HG03175 (cell line): ENCODE data around the gene TBC1D19.

ENCODE experiments used
- ATAC-seq: cut with Tn5 transposase; IDR thresholded peaks from one replicate; pipeline ENCODE4 v1.9.1; 2021; ENCODE audit warnings: mild to moderate bottlenecking, moderate library complexity; ENCODE audit not compliant: unreplicated experiment

Gene TBC1D19

GRCh38 chr4:26772096-26772873 lies 188.4 kb downstream of the TBC1D19 start:
- no peak for ATAC-seq

- ATAC-seq, result no peak
Observed at GRCh38 chr4:26779224-26779623, 195.3 kb downstream of the TBC1D19 start.

GRCh38 chr4:26779674-26780073 lies 195.8 kb downstream of the TBC1D19 start:
- no peak for ATAC-seq

DNA sequence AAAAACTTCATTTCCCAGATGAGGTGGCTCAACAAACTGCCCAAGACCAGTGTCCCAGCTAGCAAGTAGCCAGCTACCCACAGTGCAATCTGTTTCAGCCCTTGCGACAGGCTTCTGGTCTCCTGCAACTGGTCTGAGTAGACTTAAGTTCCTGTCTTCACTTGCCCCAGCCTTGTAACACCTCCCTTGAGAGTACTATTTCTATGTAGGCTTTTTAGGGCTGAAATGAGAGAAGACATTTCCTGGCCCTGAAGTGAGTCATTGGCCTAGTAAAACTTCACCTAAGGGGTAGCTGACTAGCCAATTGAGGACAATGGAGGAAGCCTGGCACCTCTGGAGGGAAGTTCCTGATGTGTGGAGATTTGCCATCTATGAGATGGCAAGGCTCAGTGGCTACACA lies 196.7 kb downstream of the TBC1D19 start:
- ATAC-seq, result peak; percentile 90

DNA sequence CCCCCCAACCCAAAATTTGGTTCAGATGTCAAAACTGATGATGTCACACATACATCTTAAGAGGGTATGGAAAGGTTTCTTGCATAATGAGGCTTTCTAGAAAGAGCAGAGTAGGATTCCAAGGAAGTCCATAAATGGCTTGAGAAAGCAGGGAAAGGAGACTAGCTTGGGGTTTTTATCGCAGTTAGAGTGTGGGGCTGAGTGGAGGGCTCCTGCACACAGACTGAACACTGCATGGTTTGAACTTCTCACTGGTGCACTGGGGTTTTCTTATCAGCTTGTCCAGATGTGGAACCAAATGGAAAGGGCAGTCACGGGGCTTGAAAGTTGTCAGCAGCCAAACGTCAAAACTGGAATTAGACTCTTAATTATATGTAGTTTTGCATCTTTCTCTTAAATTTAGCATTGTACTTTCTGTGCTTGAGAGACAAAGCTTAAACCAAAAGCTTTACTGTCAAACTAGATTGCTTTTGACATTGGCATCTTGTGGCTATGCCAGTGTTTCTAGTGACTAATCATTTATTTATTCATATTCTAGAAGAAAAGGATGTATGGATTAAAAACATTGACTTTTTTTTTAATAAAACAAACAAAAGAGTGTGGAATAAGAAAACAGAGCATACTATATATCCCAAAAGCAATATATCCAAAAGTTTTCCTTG lies 198.4 kb downstream of the TBC1D19 start:
- no peak for ATAC-seq

DNA sequence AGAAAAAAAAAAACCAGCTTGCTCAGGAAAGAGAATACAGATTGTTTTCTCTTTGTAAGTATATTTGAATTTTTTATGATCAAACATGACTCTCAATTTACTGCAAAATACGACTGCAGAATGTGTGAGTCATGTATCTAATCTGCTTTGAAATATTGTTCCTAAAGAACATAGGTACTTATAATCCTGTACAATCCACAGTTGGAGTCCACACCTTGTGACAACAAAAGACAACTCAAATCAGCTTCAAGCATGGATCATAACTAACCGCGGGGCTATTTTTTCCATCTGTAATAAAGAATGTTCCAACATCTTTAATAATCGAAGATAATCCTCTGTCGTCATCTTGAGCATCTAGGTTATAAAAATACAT lies 198.9 kb downstream of the TBC1D19 start:
- ATAC-seq, result no peak

- no peak for ATAC-seq
Observed at GRCh38 chr4:26784207-26784865, 200.5 kb downstream of the TBC1D19 start.

DNA sequence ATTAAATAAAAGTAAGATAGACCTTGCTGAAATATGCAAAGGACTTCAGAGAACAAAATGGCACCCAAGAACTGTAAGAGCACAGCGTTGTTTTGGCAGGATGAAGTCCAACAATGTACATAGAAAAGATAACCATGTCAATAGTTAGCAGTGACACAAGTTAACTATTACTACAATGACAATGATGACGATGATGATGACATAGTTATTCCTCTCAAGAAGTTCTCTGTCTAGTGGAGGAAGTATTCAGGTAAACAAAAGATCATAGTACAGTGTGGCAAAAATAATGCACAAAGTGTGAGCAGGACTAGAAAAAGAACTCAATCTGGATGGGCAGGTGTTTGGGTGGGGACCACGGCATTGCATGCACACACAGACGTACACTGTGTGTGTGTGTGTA lies 201.4 kb downstream of the TBC1D19 start:
- no peak for ATAC-seq

GRCh38 chr4:26785810-26786209 lies 201.9 kb downstream of the TBC1D19 start:
- ATAC-seq, result no peak

- ATAC-seq, result no peak
Observed at GRCh38 chr4:26786916-26787315, 203.0 kb downstream of the TBC1D19 start.

- no peak for ATAC-seq
Observed at GRCh38 chr4:26787461-26788340, 203.8 kb downstream of the TBC1D19 start.

- no peak for ATAC-seq
Observed at GRCh38 chr4:26788341-26788733, 204.5 kb downstream of the TBC1D19 start.

- no peak for ATAC-seq
Observed at GRCh38 chr4:26789208-26789607, 205.3 kb downstream of the TBC1D19 start.

DNA sequence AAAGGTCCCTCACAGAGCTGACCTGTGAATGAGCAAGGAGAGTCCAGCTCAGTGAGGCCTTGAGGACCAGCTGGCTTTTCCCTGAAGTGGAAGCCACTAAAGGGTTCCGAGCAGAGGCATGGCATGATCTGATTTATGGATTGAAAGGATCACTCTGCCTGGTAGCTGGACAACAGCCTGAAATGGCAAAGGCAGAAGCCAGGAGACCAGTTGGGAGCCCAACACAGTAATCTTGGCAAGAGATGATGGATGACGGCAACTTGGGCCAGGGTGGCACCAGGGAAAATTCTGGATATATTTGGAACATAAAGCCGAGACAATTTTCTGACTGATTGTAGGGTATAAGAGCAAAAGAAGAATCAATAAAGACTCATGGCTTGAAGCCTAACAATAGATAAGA lies 207.5 kb downstream of the TBC1D19 start:
- ATAC-seq, result no peak

DNA sequence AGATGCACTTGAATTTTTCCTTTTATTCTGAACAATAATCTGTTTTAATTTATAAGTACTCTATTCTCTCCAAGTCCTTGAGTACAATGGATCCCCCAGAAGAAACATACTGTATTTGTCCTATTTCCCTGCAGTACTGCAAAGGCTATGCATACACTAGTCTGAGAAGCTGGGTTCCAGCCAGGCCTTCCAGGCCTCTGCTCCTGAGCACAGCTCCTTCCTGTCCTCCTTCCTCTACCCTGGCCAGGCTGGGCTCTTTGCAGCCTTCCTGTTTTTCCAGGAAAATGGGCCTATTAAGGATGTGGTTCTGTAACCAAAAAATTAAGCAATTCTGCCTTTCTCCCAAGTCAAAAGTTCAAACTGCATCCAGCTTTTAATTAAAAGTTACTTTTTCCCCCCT lies 208.8 kb downstream of the TBC1D19 start:
- ATAC-seq, result no peak

DNA sequence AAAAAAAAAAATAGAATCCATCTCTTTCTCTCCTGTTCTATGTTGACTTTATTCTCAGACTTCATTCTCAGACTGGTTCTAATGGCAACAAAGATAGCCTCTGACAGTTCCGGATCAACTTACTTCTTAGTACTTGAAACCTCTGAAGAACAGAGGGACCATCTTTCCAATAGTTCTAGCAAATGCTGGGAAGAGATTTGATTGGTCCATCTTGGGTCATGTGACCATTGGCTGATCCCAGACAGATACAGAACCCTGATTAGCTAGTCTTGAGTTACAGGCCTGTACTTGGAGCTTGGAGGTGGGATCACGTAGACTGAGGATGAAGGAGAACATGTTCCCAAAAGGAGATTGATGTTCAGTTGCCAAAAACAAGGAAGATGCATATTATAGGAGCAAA lies 209.9 kb downstream of the TBC1D19 start:
- no peak for ATAC-seq

DNA sequence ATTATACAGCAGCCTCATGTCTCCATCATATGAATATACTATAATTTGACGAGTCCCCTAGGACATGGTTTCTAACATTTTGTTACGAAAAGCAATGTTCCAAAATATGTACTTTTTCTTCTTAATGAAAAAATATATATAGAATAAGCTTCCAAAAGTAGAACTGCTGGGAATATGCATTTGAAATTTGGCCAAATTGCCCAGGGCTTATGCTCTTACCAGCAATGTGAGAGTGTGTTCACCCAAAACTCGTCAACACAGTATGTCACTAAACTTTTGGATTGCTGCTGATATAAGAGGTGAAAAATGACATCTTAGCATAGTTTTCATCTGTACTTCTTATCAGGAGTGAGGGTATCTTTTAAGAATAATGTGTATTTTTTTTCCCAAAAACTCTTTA lies 212.2 kb downstream of the TBC1D19 start:
- ATAC-seq, result no peak

DNA sequence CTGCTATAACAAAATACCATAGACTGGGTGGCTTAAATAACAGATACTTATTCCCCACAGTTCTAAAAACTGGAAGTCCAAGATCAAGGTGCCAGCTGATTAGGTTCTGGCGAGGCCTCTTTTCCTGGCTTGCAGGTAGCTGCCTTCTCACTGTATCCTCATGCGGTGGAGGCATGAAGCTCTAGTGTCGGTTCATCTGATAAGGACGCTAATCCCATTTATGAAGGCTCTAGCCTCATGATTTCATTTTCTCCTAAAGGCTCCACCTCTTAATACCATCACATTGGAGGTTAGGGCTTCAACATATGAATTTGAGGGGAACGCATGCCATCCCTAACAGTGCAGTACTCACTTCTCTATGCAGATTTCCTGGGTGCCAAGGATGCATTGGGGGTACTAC lies 218.9 kb downstream of the TBC1D19 start:
- ATAC-seq, result no peak

DNA sequence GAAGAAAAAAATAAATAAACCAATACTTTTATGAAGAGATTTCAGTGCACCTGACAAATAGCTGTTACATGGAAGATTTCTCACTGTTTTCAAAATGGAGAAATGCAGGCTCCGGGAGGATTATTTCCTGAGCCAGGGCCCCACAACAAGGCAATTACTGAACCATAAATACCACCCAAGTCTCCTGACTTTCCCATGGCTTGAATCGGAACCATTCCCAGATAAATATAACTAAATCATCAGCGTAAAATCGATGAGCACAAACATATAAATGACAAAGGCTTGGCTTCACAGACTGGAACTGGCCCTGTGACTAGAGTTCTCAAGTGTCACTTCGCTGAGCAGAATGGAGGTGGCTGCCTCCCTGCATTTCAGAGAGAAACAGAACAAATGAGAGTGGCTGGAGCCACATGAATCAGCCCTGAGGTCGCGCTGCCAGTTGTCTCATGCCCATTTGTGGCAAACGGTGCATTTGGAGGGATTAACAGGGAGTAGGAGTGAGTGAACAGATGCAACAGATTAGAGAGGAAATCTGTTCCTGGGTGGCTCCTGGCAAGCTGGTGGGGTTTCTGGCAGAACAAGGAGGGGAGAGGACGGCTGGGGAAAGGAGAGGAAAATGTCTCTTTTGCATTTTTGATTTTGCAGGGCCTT lies 219.5 kb downstream of the TBC1D19 start:
- ATAC-seq, result no peak

DNA sequence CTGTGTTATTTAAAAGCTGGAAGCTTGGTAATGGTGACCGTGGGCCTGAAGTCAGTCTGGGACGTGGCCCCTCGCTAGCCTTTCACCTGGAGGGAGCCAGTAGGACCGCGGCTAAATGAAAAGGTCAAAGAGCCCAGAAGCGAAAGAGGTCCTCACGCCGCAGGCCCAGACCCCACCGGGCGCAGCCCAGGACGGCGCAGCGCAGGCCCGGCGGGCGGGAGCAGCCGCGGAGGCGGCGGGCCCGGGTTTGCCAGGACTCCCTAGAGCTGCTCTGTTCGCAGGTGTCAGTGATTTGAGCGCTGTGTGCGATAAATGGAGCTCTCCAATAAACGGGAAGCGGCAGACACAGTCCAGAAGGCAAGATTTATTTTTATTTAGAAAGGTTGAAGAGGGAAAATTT lies 220.6 kb downstream of the TBC1D19 start:
- no peak for ATAC-seq

GRCh38 chr4:26804925-26805324 lies 221.0 kb downstream of the TBC1D19 start:
- no peak for ATAC-seq
